CD4-positive, alpha-beta T cell treated with Interleukin-6 for 4 hours (primary cell): Measurements from ENCODE around the gene ZNF660.

Experiments used
- DNase-seq: peaks from one replicate; pipeline ENCODE4 v3.0.0-alpha.2; 2020; ENCODE audit warnings: mixed read lengths

Gene ZNF660

DNA sequence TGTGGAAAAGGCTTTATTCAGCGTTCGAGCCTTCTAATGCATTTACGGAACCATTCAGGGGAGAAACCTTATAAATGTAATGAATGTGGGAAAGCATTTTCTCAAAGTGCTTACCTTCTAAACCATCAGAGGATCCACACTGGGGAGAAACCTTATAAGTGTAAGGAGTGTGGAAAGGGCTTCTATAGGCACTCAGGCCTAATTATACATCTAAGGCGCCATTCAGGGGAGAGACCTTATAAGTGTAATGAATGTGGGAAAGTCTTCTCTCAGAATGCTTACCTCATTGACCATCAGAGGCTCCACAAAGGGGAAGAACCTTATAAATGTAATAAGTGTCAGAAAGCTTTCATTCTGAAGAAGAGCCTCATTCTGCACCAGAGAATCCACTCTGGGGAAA lies 57.6 kb downstream of the ZNF660 start:
- no peak for DNase-seq

DNA sequence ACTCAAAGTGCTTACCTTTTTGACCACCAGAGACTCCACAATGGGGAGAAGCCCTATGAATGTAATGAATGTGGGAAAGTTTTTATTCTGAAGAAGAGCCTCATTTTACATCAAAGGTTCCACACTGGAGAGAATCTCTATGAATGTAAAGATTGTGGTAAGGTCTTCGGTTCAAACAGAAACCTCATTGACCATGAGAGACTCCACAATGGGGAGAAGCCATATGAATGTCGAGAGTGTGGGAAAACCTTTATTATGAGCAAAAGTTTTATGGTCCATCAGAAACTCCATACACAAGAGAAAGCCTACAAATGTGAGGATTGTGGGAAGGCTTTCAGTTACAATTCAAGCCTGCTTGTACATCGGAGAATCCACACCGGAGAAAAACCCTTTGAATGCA lies 58.3 kb downstream of the ZNF660 start:
- no peak for DNase-seq

DNA sequence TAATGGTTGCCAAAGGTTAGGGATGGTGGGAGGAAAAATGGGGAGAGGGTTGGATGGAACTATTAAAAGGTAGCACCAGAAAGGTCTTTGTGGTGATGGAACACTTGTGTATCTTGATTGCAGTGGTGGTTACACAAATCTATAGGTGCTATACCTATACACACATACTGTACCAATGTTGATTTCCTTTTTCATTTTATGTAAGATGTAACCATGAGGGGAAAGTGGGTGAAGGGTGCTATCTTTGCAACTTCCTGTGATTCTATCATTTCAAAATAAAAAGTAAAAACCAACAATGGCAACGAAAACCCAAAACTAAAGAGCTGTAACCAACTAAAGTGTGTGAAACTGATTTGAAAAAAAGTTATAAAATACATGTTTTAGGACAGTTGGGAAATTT lies 63.0 kb downstream of the ZNF660 start:
- DNase-seq: no peak

DNA sequence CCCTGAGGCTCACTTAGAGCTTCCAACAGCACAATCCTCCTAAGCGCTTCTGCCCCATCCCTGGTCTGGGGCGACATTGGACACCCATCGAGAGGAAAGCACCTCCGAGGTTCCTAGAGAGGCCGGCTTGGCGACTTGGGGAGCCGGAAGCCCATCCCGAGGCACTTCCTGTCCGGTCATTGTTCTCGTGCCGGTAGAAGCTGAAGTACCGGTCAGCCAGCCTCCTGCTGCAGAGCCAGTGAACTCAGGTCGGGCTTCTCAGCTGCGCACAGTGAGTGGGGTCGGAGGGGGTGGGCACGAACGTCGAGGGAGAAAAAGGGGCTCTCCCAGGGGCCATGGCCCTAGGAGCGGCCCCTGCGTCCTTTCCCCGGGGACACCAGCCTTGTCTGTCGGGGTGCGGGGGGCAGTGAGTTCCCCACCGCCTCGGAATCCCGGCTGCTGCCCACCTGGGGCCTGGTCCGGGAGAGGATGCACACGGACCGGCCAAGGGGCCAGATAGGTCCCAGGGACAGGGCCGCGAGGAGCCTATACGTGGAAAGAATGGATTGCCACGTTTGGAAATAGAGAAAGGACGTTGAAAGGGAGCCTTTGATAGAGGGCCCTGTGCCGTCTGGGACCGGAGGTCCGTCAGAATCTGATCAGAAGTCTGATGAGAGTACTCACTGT lies 63.9 kb downstream of the ZNF660 start, which contains the start of gene ZNF35:
Gene ZNF35, plus strand, starts transcription at position 169 of the 666 bp plus-strand sequence. CDS start 2,336 bp downstream, outside the sequence.
- DNase-seq: peak; percentile 31
